Keratinocyte (primary cell): ENCODE results near the gene CD34.

ENCODE experiments used
- CTCF ChIP-seq, 3 experiments: IDR thresholded peaks in 1 of 3; conservative IDR thresholded peaks in 1 of 3; optimal IDR thresholded peaks in 1 of 3; 2 replicates in 2 of 3; 3 replicates in 1 of 3; pipeline versions ENCODE3 to v1.5.1; 2011; ENCODE audit warnings: low read length in 3 of 3, mild to moderate bottlenecking in 3 of 3, moderate library complexity in 2 of 3, control low read depth in 1 of 3, inconsistent platforms in 1 of 3; ENCODE audit not compliant: insufficient read depth in 2 of 3; ENCODE audit errors: extremely low read depth in 1 of 3
- EZH2 ChIP-seq: IDR thresholded peaks from one replicate; pipeline ENCODE4 v1.6.1; 2012; ENCODE audit warnings: inconsistent platforms, mild to moderate bottlenecking, low read length, moderate library complexity

- no peak for TF ChIP-seq CTCF (optimal IDR thresholded peaks at IDR 0.05 in 1 of 3, IDR thresholded peaks at IDR 0.05 in 1 of 3, conservative IDR thresholded peaks at IDR 0.05 in 1 of 3; ENCODE audit: extremely low read depth in 1 of 3, insufficient read depth in 2 of 3, low read length in 3 of 3)
- TF ChIP-seq EZH2, result no peak
Observed at GRCh38 chr1:207849646-207850045, 61.3 kb downstream of the CD34 start.
